Measurements from ENCODE around the gene NTN5. TPM values are rescaled to one million over a fixed set of nuclear protein-coding genes. Genes with fewer than 3 reads are reported as not detected.

Gene NTN5
- total and polyA plus RNA-seq, 2 experiments from 2014 or later = 0.52 to 0.94 TPM

DNA sequence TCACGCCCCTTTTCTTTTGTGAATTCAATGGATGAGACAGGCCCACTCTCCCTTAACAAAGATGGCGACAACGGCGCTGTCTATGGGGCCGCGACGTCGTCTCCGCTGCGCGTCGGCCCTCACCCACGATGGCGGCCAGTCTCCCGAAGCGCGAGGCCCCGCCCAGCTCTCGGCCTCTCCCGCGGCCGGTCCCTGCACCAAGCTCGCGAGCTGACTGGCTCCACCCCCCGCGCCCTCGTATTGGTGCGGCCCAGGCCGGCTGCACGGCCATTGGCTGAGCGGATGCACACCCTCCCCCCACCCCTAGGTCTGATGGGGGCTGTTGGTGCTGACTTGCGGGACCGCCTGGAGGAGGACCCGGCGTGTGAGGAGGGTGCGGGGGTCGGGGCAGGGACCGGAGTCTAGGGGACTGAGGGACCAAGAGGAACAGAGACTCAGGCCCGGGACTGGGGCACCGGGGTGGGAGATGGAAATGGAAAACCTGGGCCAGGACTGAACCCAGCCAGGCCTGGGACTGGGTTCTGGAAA lies 48.7 kb downstream of the NTN5 start (continued):
- TF ChIP-seq, protein P1, sequence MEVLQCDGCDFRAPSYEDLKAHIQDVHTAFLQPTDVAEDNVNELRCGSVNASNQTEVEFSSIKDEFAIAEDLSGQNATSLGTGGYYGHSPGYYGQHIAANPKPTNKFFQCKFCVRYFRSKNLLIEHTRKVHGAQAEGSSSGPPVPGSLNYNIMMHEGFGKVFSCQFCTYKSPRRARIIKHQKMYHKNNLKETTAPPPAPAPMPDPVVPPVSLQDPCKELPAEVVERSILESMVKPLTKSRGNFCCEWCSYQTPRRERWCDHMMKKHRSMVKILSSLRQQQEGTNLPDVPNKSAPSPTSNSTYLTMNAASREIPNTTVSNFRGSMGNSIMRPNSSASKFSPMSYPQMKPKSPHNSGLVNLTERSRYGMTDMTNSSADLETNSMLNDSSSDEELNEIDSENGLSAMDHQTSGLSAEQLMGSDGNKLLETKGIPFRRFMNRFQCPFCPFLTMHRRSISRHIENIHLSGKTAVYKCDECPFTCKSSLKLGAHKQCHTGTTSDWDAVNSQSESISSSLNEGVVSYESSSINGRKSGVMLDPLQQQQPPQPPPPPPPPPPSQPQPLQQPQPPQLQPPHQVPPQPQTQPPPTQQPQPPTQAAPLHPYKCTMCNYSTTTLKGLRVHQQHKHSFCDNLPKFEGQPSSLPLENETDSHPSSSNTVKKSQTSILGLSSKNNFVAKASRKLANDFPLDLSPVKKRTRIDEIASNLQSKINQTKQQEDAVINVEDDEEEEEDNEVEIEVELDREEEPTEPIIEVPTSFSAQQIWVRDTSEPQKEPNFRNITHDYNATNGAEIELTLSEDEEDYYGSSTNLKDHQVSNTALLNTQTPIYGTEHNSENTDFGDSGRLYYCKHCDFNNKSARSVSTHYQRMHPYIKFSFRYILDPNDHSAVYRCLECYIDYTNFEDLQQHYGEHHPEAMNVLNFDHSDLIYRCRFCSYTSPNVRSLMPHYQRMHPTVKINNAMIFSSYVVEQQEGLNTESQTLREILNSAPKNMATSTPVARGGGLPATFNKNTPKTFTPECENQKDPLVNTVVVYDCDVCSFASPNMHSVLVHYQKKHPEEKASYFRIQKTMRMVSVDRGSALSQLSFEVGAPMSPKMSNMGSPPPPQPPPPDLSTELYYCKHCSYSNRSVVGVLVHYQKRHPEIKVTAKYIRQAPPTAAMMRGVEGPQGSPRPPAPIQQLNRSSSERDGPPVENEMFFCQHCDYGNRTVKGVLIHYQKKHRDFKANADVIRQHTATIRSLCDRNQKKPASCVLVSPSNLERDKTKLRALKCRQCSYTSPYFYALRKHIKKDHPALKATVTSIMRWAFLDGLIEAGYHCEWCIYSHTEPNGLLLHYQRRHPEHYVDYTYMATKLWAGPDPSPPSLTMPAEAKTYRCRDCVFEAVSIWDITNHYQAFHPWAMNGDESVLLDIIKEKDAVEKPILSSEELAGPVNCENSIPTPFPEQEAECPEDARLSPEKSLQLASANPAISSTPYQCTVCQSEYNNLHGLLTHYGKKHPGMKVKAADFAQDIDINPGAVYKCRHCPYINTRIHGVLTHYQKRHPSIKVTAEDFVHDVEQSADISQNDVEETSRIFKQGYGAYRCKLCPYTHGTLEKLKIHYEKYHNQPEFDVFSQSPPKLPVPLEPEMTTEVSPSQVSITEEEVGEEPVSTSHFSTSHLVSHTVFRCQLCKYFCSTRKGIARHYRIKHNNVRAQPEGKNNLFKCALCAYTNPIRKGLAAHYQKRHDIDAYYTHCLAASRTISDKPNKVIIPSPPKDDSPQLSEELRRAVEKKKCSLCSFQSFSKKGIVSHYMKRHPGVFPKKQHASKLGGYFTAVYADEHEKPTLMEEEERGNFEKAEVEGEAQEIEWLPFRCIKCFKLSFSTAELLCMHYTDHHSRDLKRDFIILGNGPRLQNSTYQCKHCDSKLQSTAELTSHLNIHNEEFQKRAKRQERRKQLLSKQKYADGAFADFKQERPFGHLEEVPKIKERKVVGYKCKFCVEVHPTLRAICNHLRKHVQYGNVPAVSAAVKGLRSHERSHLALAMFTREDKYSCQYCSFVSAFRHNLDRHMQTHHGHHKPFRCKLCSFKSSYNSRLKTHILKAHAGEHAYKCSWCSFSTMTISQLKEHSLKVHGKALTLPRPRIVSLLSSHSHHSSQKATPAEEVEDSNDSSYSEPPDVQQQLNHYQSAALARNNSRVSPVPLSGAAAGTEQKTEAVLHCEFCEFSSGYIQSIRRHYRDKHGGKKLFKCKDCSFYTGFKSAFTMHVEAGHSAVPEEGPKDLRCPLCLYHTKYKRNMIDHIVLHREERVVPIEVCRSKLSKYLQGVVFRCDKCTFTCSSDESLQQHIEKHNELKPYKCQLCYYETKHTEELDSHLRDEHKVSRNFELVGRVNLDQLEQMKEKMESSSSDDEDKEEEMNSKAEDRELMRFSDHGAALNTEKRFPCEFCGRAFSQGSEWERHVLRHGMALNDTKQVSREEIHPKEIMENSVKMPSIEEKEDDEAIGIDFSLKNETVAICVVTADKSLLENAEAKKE (CRISPR knock-in tag; IDR thresholded peaks at IDR 0.05) = no peak
- TF ChIP-seq CREB1 (CRISPR knock-in tag; IDR thresholded peaks at IDR 0.05; ENCODE audit: low read depth) (peak; percentile 88), EZH2 (IDR thresholded peaks at IDR 0.05; ENCODE audit: low read depth, unreplicated experiment) (no peak)

DNA sequence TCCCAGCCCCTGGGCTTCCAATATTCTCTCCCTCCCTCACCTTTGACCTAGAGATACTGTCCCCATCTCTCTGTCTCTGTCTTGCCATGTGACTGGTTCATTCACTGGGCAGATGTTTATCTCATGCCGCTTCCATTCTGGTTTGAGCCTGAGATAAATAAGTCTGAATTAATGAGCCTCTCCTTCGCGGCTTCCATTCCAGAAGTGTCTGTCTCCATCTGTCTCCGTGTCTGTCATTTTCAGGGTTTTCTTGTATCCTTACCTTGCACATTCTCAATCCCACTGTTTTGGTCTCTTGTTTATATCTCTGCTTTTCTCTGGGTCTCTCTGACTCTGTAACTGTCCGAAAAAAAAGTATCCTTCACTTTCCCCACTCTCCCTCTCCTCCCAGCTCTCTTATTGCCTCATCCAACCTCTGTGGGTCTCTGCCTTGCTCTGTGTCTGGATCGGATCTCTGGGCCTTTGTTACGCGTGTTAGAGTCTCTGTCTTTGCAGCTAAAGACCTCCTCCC lies 49.2 kb downstream of the NTN5 start:
- H3K27ac Mint-ChIP-seq = peak overlapping the region; percentile 93
- H3K4me2 ChIP-seq = peak overlapping the region; percentile 75

More for the DNA sequence above, 49.2 kb downstream of the NTN5 start:
- Histone ChIP-seq H3K4me3 (peak overlapping the region; percentile 45), H3F3A (replicated peaks; ENCODE audit: low read depth) (peaks cover 9% of the 10 kb centered on the region), H4K20me1 (replicated peaks; ENCODE audit: insufficient read depth) (peaks cover 13% of the 10 kb centered on the region), H3K79me2 (replicated peaks; ENCODE audit: insufficient read depth) (peaks cover 23% of the 10 kb centered on the region), H3K27ac (ENCODE audit: low read depth) (peak overlapping the region; percentile 56), H3K27me3 (ENCODE audit: insufficient read depth) (no peaks in the 10 kb centered on the region), H2AFZ (no peak overlapping the region), H3K4me1 (ENCODE audit: insufficient read depth) (peaks cover 15% of the 10 kb centered on the region), H3K9me2 (ENCODE audit: insufficient read depth) (no peaks in the 10 kb centered on the region), H3K36me3 (ENCODE audit: insufficient read depth) (no peaks in the 10 kb centered on the region; the same call in 1 of the 2 replicates)
- Mint-ChIP-seq H3K9me3 (no peaks in the 10 kb centered on the region; the same call in 1 of the 3 replicates), H3K36me3 (ENCODE audit: low read depth) (peaks cover 14% of the 10 kb centered on the region), H3K4me3 (peak overlapping the region; percentile 72), H3K4me1 (peaks cover 32% of the 10 kb centered on the region), H3K27me3 (ENCODE audit: insufficient read depth, low read depth, poor library complexity) (peaks cover 17% of the 10 kb centered on the region)
- ATAC-seq (no peak), DNase-seq (ENCODE audit: low spot score) (no peak)
- TF ChIP-seq POLR2AphosphoS5 (IDR thresholded peaks at IDR 0.05; ENCODE audit: low read depth) (no peak; the same call in none of the 2 replicates), ZNF114 (CRISPR knock-in tag; IDR thresholded peaks at IDR 0.05) (no peak), STAT1 (IDR thresholded peaks at IDR 0.05; ENCODE audit: unreplicated experiment) (no peak), CREB1 (CRISPR knock-in tag; IDR thresholded peaks at IDR 0.05; ENCODE audit: low read depth) (no peak)
